ENCODE results near the gene UTP20.

Gene UTP20

DNA sequence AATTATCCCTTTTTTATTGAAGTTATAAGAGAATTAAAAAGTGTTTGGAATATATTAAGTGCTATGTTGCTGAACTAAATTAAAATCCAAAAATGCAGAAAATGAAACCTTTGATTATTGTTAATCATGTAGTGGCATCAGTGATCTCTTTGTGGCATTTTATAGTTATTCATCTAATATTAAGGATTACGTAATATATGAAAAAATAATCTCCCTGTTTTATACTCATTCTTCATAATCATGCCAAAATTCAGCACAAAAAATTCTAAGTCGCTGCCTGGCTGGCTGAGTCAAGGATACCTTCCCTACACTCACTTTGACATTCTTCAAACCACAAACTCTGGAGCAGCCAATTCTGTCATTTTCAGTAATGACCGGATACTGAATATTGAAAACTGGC lies 64.0 kb downstream of the UTP20 start (continued):
- TF ChIP-seq, protein P1, sequence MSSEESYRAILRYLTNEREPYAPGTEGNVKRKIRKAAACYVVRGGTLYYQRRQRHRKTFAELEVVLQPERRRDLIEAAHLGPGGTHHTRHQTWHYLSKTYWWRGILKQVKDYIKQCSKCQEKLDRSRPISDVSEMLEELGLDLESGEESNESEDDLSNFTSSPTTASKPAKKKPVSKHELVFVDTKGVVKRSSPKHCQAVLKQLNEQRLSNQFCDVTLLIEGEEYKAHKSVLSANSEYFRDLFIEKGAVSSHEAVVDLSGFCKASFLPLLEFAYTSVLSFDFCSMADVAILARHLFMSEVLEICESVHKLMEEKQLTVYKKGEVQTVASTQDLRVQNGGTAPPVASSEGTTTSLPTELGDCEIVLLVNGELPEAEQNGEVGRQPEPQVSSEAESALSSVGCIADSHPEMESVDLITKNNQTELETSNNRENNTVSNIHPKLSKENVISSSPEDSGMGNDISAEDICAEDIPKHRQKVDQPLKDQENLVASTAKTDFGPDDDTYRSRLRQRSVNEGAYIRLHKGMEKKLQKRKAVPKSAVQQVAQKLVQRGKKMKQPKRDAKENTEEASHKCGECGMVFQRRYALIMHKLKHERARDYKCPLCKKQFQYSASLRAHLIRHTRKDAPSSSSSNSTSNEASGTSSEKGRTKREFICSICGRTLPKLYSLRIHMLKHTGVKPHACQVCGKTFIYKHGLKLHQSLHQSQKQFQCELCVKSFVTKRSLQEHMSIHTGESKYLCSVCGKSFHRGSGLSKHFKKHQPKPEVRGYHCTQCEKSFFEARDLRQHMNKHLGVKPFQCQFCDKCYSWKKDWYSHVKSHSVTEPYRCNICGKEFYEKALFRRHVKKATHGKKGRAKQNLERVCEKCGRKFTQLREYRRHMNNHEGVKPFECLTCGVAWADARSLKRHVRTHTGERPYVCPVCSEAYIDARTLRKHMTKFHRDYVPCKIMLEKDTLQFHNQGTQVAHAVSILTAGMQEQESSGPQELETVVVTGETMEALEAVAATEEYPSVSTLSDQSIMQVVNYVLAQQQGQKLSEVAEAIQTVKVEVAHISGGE (tag by site-specific recombination; conservative IDR thresholded peaks at IDR 0.05; ENCODE audit: low read depth), result no peak
- TF ChIP-seq SP2 (tag by site-specific recombination; IDR thresholded peaks at IDR 0.05), result no peak
- no peak for TF ChIP-seq ZNF558 (tag by site-specific recombination; IDR thresholded peaks at IDR 0.05)

DNA sequence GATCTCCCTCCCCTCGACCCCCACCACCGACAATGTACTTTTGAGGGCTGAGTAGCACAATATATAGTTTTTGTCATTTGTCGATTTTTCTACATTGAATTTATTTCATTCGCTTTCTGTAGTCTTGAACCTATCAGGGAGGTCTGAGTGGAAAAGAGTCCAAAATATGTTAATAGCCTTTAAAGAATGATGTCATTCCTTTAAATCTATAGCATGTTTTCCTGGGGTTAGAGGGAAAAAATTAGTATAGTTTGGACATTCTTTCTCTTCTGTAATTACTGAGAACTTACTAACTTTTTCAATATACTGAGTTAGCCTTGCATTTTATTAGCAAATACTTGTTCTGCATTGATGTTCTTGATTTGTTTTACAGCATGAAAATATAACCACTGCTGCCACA lies 71.8 kb downstream of the UTP20 start:
- TF ChIP-seq, protein P2, sequence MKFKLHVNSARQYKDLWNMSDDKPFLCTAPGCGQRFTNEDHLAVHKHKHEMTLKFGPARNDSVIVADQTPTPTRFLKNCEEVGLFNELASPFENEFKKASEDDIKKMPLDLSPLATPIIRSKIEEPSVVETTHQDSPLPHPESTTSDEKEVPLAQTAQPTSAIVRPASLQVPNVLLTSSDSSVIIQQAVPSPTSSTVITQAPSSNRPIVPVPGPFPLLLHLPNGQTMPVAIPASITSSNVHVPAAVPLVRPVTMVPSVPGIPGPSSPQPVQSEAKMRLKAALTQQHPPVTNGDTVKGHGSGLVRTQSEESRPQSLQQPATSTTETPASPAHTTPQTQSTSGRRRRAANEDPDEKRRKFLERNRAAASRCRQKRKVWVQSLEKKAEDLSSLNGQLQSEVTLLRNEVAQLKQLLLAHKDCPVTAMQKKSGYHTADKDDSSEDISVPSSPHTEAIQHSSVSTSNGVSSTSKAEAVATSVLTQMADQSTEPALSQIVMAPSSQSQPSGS (tag by site-specific recombination; IDR thresholded peaks at IDR 0.05; ENCODE audit: low read depth), result peak; percentile 64
- TF ChIP-seq, protein P3, sequence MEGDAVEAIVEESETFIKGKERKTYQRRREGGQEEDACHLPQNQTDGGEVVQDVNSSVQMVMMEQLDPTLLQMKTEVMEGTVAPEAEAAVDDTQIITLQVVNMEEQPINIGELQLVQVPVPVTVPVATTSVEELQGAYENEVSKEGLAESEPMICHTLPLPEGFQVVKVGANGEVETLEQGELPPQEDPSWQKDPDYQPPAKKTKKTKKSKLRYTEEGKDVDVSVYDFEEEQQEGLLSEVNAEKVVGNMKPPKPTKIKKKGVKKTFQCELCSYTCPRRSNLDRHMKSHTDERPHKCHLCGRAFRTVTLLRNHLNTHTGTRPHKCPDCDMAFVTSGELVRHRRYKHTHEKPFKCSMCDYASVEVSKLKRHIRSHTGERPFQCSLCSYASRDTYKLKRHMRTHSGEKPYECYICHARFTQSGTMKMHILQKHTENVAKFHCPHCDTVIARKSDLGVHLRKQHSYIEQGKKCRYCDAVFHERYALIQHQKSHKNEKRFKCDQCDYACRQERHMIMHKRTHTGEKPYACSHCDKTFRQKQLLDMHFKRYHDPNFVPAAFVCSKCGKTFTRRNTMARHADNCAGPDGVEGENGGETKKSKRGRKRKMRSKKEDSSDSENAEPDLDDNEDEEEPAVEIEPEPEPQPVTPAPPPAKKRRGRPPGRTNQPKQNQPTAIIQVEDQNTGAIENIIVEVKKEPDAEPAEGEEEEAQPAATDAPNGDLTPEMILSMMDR (tag by site-specific recombination; IDR thresholded peaks at IDR 0.05), result no peak
- H3K36me3 ChIP-seq (ENCODE audit: control insufficient read depth in 2 of 2, insufficient read depth in 1 of 2, low read length in 2 of 2), result peaks cover 26 to 34% of the 10 kb centered on the region in 2 experiments
- ChIA-PET POLR2A (interaction anchor here (0.7 kb wide), 1 partner anchor 11 kb away, joined by 3 read pairs; no protein-coding TSS in a partner anchor), CTCF (no interaction called here)
- no peak overlapping the region for H3K4me3 ChIP-seq (ENCODE audit: low read depth, low read length)
- no peak overlapping the region for H3K27ac ChIP-seq (ENCODE audit: extremely low read depth, low read depth, low read length)
- no peaks in the 10 kb centered on the region for H3K4me1 ChIP-seq (ENCODE audit: control insufficient read depth, insufficient read depth, low read length)
- H3K9me3 ChIP-seq (ENCODE audit: control insufficient read depth, insufficient read depth, low read depth, low read length), result no peaks in the 10 kb centered on the region

DNA sequence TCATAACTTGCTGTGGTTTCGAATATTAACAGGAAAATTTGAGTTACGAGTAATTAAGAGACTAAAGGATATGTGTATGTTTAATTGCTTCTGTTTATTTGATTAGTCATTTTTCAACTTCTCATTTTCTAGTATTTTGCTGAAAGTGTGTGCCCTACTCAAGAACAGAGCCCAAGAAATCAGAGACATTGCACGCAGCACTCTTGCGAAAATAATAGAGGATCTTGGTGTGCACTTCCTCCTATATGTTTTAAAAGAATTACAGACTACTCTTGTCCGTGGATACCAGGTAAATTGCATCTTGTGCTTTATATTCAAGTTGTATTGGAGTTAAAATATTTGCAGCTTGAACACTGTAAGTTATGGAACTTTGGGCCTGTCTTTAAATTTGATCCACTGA lies 76.9 kb downstream of the UTP20 start:
- no peaks in the 10 kb centered on the region for H3K9me3 ChIP-seq (ENCODE audit: control insufficient read depth, insufficient read depth, low read depth, low read length)
- H3K27ac ChIP-seq (ENCODE audit: extremely low read depth, low read depth, low read length), result no peak overlapping the region
- H3K4me1 ChIP-seq (ENCODE audit: control insufficient read depth, insufficient read depth, low read length), result no peaks in the 10 kb centered on the region
- ChIA-PET CTCF (interaction anchor here (1.0 kb wide), 1 partner anchor 134 kb away, joined by 3 read pairs; no protein-coding TSS in a partner anchor), POLR2A (no interaction called here)
- TF ChIP-seq, protein P4, sequence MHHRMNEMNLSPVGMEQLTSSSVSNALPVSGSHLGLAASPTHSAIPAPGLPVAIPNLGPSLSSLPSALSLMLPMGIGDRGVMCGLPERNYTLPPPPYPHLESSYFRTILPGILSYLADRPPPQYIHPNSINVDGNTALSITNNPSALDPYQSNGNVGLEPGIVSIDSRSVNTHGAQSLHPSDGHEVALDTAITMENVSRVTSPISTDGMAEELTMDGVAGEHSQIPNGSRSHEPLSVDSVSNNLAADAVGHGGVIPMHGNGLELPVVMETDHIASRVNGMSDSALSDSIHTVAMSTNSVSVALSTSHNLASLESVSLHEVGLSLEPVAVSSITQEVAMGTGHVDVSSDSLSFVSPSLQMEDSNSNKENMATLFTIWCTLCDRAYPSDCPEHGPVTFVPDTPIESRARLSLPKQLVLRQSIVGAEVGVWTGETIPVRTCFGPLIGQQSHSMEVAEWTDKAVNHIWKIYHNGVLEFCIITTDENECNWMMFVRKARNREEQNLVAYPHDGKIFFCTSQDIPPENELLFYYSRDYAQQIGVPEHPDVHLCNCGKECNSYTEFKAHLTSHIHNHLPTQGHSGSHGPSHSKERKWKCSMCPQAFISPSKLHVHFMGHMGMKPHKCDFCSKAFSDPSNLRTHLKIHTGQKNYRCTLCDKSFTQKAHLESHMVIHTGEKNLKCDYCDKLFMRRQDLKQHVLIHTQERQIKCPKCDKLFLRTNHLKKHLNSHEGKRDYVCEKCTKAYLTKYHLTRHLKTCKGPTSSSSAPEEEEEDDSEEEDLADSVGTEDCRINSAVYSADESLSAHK (tag by site-specific recombination; IDR thresholded peaks at IDR 0.05), result no peak
- TF ChIP-seq ZNF335 (tag by site-specific recombination; conservative IDR thresholded peaks at IDR 0.05) (no peak), SP2 (tag by site-specific recombination; IDR thresholded peaks at IDR 0.05) (no peak)
- TF ChIP-seq, protein P5, sequence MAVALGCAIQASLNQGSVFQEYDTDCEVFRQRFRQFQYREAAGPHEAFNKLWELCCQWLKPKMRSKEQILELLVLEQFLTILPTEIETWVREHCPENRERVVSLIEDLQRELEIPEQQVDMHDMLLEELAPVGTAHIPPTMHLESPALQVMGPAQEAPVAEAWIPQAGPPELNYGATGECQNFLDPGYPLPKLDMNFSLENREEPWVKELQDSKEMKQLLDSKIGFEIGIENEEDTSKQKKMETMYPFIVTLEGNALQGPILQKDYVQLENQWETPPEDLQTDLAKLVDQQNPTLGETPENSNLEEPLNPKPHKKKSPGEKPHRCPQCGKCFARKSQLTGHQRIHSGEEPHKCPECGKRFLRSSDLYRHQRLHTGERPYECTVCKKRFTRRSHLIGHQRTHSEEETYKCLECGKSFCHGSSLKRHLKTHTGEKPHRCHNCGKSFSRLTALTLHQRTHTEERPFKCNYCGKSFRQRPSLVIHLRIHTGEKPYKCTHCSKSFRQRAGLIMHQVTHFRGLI (tag by site-specific recombination; IDR thresholded peaks at IDR 0.05), result no peak
- TF ChIP-seq, protein P6, sequence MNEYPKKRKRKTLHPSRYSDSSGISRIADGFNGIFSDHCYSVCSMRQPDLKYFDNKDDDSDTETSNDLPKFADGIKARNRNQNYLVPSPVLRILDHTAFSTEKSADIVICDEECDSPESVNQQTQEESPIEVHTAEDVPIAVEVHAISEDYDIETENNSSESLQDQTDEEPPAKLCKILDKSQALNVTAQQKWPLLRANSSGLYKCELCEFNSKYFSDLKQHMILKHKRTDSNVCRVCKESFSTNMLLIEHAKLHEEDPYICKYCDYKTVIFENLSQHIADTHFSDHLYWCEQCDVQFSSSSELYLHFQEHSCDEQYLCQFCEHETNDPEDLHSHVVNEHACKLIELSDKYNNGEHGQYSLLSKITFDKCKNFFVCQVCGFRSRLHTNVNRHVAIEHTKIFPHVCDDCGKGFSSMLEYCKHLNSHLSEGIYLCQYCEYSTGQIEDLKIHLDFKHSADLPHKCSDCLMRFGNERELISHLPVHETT (tag by site-specific recombination; IDR thresholded peaks at IDR 0.05), result no peak
- H3K36me3 ChIP-seq (ENCODE audit: control insufficient read depth in 2 of 2, insufficient read depth in 1 of 2, low read length in 2 of 2), result peaks cover 3 to 39% of the 10 kb centered on the region in 2 experiments; a peak in 2 of 3 replicates
- H3K4me3 ChIP-seq (ENCODE audit: low read depth, low read length), result no peak overlapping the region

Measured in HEK293 (cell line).